ENCODE results near the gene ACAD8.
"Not testable (repeated sequence)": the region's sequence is repeated elsewhere in the genome, so short reads cannot be mapped to it uniquely, and the experiment has no call there.

DNA sequence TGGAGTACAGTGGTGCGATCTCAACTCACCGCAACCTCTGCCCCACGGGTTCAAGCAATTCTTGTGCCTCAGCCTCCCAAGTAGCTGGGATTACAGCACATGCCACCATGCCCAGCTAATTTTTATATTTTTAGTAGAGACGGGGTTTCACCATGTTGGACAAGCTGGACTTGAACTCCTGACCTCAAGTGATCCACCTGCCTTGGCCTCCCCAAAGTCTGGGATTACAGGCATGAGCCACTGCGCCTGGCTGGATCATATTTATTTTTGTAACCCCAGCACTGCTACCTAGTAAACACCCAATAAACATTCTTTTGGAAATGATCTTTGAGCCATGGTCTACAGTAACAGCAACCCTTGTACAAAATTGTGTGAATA lies 1.8 kb downstream of the ACAD8 start:
- TF ChIP-seq POLR2A, POLR2AphosphoS5 (IDR thresholded peaks at IDR 0.05; ENCODE audit: low read depth, low read length): not testable (repeated sequence)
